WTC11 (cell line): ENCODE measurements around the gene ASGR1.

ENCODE experiments used
- ARID4B ChIP-seq: sonication (generic); formaldehyde crosslinking; IDR thresholded peaks from 2 replicates; pipeline ENCODE4 v1.8.0; 2023; ENCODE audit warnings: missing genetic modification reagents, mild to moderate bottlenecking, borderline replicate concordance
- CREM ChIP-seq: sonication (generic); formaldehyde crosslinking; IDR thresholded peaks from 2 replicates; pipeline ENCODE4 v1.8.1; 2022; ENCODE audit warnings: mild to moderate bottlenecking, missing genetic modification reagents, moderate library complexity
- E2F1 ChIP-seq: sonication (generic); formaldehyde crosslinking; IDR thresholded peaks from 2 replicates; pipeline ENCODE4 v1.8.0; 2022; ENCODE audit warnings: mild to moderate bottlenecking, missing genetic modification reagents
- FOXJ3 ChIP-seq: sonication (generic); formaldehyde crosslinking; IDR thresholded peaks from 2 replicates; pipeline ENCODE4 v1.9.0; 2021; ENCODE audit warnings: missing genetic modification reagents, mild to moderate bottlenecking, borderline replicate concordance
- GABPB1 ChIP-seq: sonication (generic); formaldehyde crosslinking; IDR thresholded peaks from 2 replicates; pipeline ENCODE4 v1.8.1; 2023; ENCODE audit warnings: mild to moderate bottlenecking, missing genetic modification reagents
- NR2C2 ChIP-seq: sonication (generic); formaldehyde crosslinking; IDR thresholded peaks from 2 replicates; pipeline ENCODE4 v1.8.0; 2022; ENCODE audit warnings: mild to moderate bottlenecking, missing genetic modification reagents
- OVOL2 ChIP-seq: fragments of 250-450 bp; sonication (Bioruptor Pico); IDR thresholded peaks from 2 replicates; pipeline ENCODE4 v1.9.0; 2021; ENCODE audit warnings: mild to moderate bottlenecking, borderline replicate concordance
- TEAD4 ChIP-seq: sonication (generic); formaldehyde crosslinking; IDR thresholded peaks from 2 replicates; pipeline ENCODE4 v1.8.0; 2022; ENCODE audit warnings: mild to moderate bottlenecking, missing genetic modification reagents
- USF1 ChIP-seq: sonication (generic); formaldehyde crosslinking; IDR thresholded peaks from 2 replicates; pipeline ENCODE4 v1.8.0; 2022; ENCODE audit warnings: mild to moderate bottlenecking, missing genetic modification reagents
- TF ChIP-seq, protein P1 (sequence below): fragments of 200-600 bp; IDR thresholded peaks from 2 replicates; pipeline ENCODE4 v1.8.0; 2022; ENCODE audit warnings: antibody characterized with exemption
- TF ChIP-seq, protein P2 (sequence below): sonication (generic); formaldehyde crosslinking; IDR thresholded peaks from 2 replicates; pipeline ENCODE4 v1.8.0; 2022; ENCODE audit warnings: mild to moderate bottlenecking, missing genetic modification reagents

DNA sequence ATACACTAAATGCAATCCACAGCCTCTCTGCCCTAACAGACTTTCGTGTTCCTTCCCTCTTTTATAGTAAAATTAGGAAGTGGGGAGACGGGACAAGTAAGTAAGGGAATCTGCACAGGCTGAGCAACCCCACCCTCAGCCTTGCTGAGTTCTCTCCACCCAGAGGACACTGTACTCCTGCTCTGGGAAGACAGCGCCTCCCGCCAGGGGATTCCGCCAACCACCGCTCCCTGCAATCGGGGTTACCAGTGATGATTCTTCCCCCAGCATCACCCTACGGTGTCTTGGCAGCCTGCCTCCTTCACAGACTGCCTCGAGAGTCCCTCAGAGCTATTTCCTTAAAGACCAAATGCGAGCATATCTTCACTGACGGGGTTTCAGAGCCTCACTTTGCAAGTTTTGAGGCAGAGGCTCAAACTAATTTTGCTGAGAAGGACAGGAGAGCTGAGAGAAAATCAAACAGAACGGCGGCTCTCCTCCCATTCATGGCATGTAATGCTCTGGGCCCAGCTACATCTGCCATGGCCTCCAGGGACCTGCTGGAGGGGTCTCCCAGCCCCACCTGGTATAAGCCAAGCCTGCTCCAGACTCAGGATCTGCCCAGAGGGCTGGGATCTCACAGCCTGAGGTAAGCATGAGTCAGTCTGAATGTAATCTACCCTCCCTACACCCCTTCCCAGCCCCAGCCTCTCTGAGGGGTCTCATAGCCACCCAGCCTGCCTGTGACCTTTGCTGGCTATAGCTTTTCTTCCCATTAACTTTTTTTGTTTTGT is 41.8 kb downstream of the ASGR1 start:
- TF ChIP-seq, protein P1, sequence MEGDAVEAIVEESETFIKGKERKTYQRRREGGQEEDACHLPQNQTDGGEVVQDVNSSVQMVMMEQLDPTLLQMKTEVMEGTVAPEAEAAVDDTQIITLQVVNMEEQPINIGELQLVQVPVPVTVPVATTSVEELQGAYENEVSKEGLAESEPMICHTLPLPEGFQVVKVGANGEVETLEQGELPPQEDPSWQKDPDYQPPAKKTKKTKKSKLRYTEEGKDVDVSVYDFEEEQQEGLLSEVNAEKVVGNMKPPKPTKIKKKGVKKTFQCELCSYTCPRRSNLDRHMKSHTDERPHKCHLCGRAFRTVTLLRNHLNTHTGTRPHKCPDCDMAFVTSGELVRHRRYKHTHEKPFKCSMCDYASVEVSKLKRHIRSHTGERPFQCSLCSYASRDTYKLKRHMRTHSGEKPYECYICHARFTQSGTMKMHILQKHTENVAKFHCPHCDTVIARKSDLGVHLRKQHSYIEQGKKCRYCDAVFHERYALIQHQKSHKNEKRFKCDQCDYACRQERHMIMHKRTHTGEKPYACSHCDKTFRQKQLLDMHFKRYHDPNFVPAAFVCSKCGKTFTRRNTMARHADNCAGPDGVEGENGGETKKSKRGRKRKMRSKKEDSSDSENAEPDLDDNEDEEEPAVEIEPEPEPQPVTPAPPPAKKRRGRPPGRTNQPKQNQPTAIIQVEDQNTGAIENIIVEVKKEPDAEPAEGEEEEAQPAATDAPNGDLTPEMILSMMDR, result no peak
- TF ChIP-seq FOXJ3 (CRISPR knock-in tag) (no peak), CREM (CRISPR knock-in tag) (no peak), E2F1 (CRISPR knock-in tag) (no peak), OVOL2 (CRISPR knock-in tag) (no peak), ARID4B (no peak), TEAD4 (no peak), GABPB1 (CRISPR knock-in tag) (no peak), NR2C2 (CRISPR knock-in tag) (no peak), USF1 (CRISPR knock-in tag) (no peak)
- TF ChIP-seq, protein P2, sequence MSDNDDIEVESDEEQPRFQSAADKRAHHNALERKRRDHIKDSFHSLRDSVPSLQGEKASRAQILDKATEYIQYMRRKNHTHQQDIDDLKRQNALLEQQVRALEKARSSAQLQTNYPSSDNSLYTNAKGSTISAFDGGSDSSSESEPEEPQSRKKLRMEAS (CRISPR knock-in tag), result no peak
